ENCODE results near the gene CUBN. TPM values are rescaled to one million over a fixed set of nuclear protein-coding genes. Genes with fewer than 3 reads are reported as not detected.
A peak's percentile ranks its signal among the peaks of the same experiment; 100 is the strongest.

CUBN gene
- total and polyA plus RNA-seq, 8 donors = 0.28 to 1.3 (median 0.66) TPM

DNA sequence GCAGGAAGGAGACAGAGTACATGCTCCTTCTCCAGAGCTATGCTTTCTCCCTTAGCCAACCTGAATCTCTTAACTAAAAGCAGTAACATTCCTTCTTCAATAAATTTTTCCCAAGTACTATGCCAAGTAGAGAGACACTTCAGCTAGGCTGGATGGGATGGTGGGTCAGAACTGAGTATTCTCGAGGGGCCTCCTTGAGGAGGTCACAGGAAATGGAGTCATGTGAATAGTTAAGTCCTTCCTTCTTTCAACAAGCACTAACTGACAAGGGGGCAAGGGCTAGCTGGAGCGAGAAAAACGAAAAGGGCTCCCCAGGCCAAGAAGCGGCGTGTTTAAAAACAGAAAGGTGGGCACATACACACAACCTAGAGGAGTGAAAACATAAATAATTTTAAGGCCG, 317.8 kb downstream of the CUBN start:
- ATAC-seq (no peak), DNase-seq (no peak), FAIRE-seq (no peak)
- intact Hi-C loops (cut with DNase I) = no loop called here
- H3K9me3 ChIP-seq = no peaks in the 10 kb centered on the region
- 86 to 93% methylated on average over 6 of the region's 6 CpGs for WGBS, 2 donors
- no peak overlapping the region for H3K4me3 ChIP-seq
- peaks cover 0 to 13% (median 0%) of the 10 kb centered on the region in 3 donors for H3K4me1 ChIP-seq
- TF ChIP-seq, protein P1, sequence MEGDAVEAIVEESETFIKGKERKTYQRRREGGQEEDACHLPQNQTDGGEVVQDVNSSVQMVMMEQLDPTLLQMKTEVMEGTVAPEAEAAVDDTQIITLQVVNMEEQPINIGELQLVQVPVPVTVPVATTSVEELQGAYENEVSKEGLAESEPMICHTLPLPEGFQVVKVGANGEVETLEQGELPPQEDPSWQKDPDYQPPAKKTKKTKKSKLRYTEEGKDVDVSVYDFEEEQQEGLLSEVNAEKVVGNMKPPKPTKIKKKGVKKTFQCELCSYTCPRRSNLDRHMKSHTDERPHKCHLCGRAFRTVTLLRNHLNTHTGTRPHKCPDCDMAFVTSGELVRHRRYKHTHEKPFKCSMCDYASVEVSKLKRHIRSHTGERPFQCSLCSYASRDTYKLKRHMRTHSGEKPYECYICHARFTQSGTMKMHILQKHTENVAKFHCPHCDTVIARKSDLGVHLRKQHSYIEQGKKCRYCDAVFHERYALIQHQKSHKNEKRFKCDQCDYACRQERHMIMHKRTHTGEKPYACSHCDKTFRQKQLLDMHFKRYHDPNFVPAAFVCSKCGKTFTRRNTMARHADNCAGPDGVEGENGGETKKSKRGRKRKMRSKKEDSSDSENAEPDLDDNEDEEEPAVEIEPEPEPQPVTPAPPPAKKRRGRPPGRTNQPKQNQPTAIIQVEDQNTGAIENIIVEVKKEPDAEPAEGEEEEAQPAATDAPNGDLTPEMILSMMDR (IDR thresholded peaks at IDR 0.05) = no peak
- no peaks in the 10 kb centered on the region for H3K36me3 ChIP-seq
- no peaks in the 10 kb centered on the region for H3K27me3 ChIP-seq
- no peak overlapping the region for H3K27ac ChIP-seq

DNA sequence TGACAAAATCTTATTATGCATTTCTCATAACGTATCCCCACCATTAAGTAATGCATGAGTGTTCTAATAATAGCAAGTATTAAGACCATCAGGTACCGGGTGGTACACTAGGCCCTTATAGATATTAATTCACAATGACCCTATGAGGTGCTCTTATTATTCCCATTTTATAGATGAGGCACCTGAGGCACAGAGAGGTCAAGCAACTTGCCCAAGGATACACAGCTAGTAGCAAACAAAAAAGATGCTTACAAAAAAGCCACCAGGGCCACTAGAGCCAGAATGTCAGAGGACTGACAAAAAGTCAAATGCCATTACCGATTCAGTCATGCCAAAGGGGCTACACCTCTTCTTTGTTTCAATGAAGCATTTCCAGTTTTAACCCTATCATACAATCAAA, 318.3 kb downstream of the CUBN start:
- H3K36me3 ChIP-seq = no peaks in the 10 kb centered on the region
- WGBS, 2 donors = 67 to 88% methylated on average over 3 of the region's 3 CpGs
- no peak overlapping the region for H3K4me3 ChIP-seq
- FAIRE-seq (no peak), DNase-seq (no peak), ATAC-seq (no peak)
- intact Hi-C loops (cut with DNase I) = no loop called here
- no peak overlapping the region for H3K27ac ChIP-seq
- H3K9me3 ChIP-seq = no peaks in the 10 kb centered on the region
- H3K27me3 ChIP-seq = no peaks in the 10 kb centered on the region
- TF ChIP-seq, protein P1 (IDR thresholded peaks at IDR 0.05) = no peak
- peaks cover 0 to 13% (median 0%) of the 10 kb centered on the region in 3 donors for H3K4me1 ChIP-seq

GRCh38 chr10:16809074-16809718, 320.4 kb downstream of the CUBN start:
- Histone ChIP-seq H3K4me1 (peaks cover 0 to 3% (median 0%) of the 10 kb centered on the region in 3 donors), H3K9me3 (no peaks in the 10 kb centered on the region), H3K27me3 (no peaks in the 10 kb centered on the region), H3K4me3 (no peak overlapping the region), H3K36me3 (no peaks in the 10 kb centered on the region), H3K27ac (no peak overlapping the region)
- peak in 1 of 6 donors; percentile 35 for DNase-seq
- peak; percentile 56 to 81 (median 74) for ATAC-seq
- TF ChIP-seq, protein P1 (IDR thresholded peaks at IDR 0.05) = peak in 2 of 4 donors; percentile 20 to 29
- 71 to 81% methylated on average over 6 of the region's 6 CpGs for WGBS, 2 donors
- no peak for FAIRE-seq
- intact Hi-C loops (cut with DNase I) = no loop called here

DNA sequence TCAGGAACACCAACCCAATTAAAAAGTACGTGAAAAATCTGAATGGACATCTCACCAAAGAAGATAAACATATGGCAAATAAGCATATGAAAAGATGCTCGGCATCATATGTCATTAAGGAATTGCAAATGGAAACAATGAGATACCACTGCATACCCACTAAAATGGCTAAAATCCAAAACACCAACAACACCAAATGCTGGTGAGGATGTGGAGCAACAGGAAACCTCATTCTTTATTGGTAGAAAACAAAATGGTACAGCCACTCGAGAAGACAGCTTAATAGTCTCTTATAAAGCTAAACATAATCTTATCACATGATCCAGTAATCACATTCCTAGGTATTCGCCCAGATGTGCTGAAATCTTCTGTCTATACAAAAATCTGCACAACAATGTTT, 325.5 kb downstream of the CUBN start:
- ATAC-seq (no peak), DNase-seq (no peak), FAIRE-seq (no peak)
- Histone ChIP-seq H3K4me3 (no peak overlapping the region), H3K27ac (no peak overlapping the region), H3K4me1 (peaks cover 0 to 11% (median 5%) of the 10 kb centered on the region in 3 donors), H3K36me3 (no peaks in the 10 kb centered on the region), H3K9me3 (no peaks in the 10 kb centered on the region), H3K27me3 (no peaks in the 10 kb centered on the region)
- TF ChIP-seq, protein P1 (IDR thresholded peaks at IDR 0.05) = no peak
- intact Hi-C loops (cut with DNase I) = no loop called here
- 88 to 92% methylated on average over 4 of the region's 4 CpGs for whole genome bisulfite sequencing, 2 donors

DNA sequence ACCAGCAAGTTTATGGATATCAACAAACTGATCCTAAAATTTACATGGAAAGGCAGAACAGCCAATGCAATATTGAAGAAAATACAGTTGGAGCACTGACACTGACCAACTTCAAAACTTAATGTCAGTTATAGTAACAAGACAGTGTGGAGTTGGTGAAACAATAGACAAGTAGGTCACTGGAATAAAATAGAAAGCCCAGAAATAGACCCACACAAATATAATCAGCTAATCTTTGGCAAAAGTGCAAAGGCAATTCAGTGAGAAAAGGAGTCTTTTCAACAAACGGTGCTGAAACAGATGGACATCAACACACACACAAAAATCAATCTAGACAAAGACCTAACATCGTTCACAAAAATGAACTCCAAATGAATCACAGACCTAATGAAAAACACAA, 326.1 kb downstream of the CUBN start:
- ATAC-seq (no peak), DNase-seq (no peak), FAIRE-seq (no peak)
- intact Hi-C loops (cut with DNase I) = no loop called here
- Histone ChIP-seq H3K27ac (no peak overlapping the region), H3K9me3 (no peaks in the 10 kb centered on the region), H3K4me1 (peaks cover 0 to 11% (median 5%) of the 10 kb centered on the region in 3 donors), H3K36me3 (no peaks in the 10 kb centered on the region), H3K27me3 (no peaks in the 10 kb centered on the region), H3K4me3 (no peak overlapping the region)
- WGBS, 2 donors = 34 to 36% methylated on average over 2 of the region's 2 CpGs
- TF ChIP-seq, protein P1 (IDR thresholded peaks at IDR 0.05) = no peak

Measured in pancreas (tissue), 10 donors.